HepG2 (cell line): ENCODE data around the gene PDGFRA. TPM values are rescaled to one million over a fixed set of nuclear protein-coding genes. Genes with fewer than 3 reads are reported as not detected.

Experiments
- ATAC-seq: fragments of 200-7000 bp; cut with Tn5 transposase; 3 replicates; pipeline ENCODE4 v1.9.1; 2020; ENCODE audit warnings: mild to moderate bottlenecking, moderate library complexity
- BruUV-seq: library from RNA; stranded (reverse); fragments of 400-500 nt; replicated peaks from 2 replicates; lab custom pipeline; 2021; lab: Mats Ljungman, UMichigan
- CTCF ChIA-PET: fragments of 300-600 bp; formaldehyde crosslinking; extraction: SDS; loops from one replicate; lab custom pipeline; 2021; ENCODE audit warnings: low total read pairs, inconsistent platforms, low intra/inter-chr PET ratio; lab: Yijun Ruan, JAX
- POLR2A ChIA-PET: fragments of 350-600 bp; sonication (Branson Sonifier 250); formaldehyde crosslinking; loops from one replicate; lab custom pipeline; 2020; ENCODE audit warnings: antibody characterized with exemption, inconsistent platforms; lab: Yijun Ruan, JAX
- DNase-seq: peaks from one replicate; pipeline ENCODE4 v3.0.0-alpha.2; 2015; ENCODE audit warnings: low spot score
- FAIRE-seq: peaks from 3 replicates; lab custom pipeline; 2011; peaks lifted over from hg19 to GRCh38; lab: Jason Lieb, UNC
- H2AFZ ChIP-seq: one replicate; pipeline ENCODE4 v1.6.1; 2011; ENCODE audit warnings: low read length, inconsistent platforms
- H3K27ac ChIP-seq: fragments of 300-600 bp; 3 replicates; pipeline ENCODE4 v1.8.0; 2011; ENCODE audit warnings: mixed run types, mild to moderate bottlenecking, mixed read lengths, low read length, inconsistent platforms; ENCODE audit not compliant: insufficient read depth; ENCODE audit errors: extremely low read length
- H3K27me3 ChIP-seq, 2 experiments: fragments of 200-600 bp in 1 of 2; 2 replicates in 1 of 2; 3 replicates in 1 of 2; pipeline versions ENCODE4 v1.6.0 to v1.8.0; 2011; ENCODE audit warnings: low read length in 2 of 2, mild to moderate bottlenecking in 2 of 2, moderate library complexity in 2 of 2, inconsistent platforms in 1 of 2; ENCODE audit not compliant: insufficient read depth in 2 of 2, control insufficient read depth in 1 of 2
- H3K36me3 ChIP-seq, 2 experiments: fragments of 200-600 bp in 1 of 2; replicated peaks in 1 of 2; 2 replicates in 1 of 2; 3 replicates in 1 of 2; pipeline versions ENCODE4 v1.5.1 to v1.8.0; 2011; ENCODE audit warnings: low read length in 2 of 2, inconsistent platforms in 1 of 2; ENCODE audit not compliant: insufficient read depth in 2 of 2, control insufficient read depth in 1 of 2
- H3K4me1 ChIP-seq: 2 replicates; pipeline ENCODE4 v1.5.1; 2012; ENCODE audit warnings: low read length, inconsistent platforms; ENCODE audit not compliant: insufficient read depth
- H3K4me2 ChIP-seq: 2 replicates; pipeline ENCODE4 v1.6.0; 2011; ENCODE audit warnings: low read depth, low read length, inconsistent platforms
- H3K4me3 ChIP-seq, 3 experiments: fragments of 200-600 bp in 1 of 3; sonication (generic), shearing (Covaris generic) in 1 of 3; replicated peaks in 1 of 3; 2 replicates each; pipeline ENCODE4 v1.5.1; 2011 to 2016; ENCODE audit warnings: low read length in 3 of 3, inconsistent platforms in 2 of 3, low read depth in 2 of 3, mild to moderate bottlenecking in 2 of 3, control low read depth in 1 of 3, mixed read lengths in 1 of 3; ENCODE audit not compliant: insufficient read depth in 1 of 3
- H3K79me2 ChIP-seq: one replicate; pipeline ENCODE4 v1.6.1; 2011; ENCODE audit warnings: low read length, inconsistent platforms; ENCODE audit not compliant: insufficient read depth
- H3K9ac ChIP-seq: 2 replicates; pipeline ENCODE4 v1.6.0; 2011; ENCODE audit warnings: mild to moderate bottlenecking, low read depth, low read length, inconsistent platforms; ENCODE audit not compliant: insufficient read depth
- H3K9me3 ChIP-seq: 2 replicates; pipeline ENCODE4 v1.5.1; 2012; ENCODE audit warnings: mild to moderate bottlenecking, low read length
- H4K20me1 ChIP-seq: 2 replicates; pipeline ENCODE4 v1.6.0; 2011; ENCODE audit warnings: inconsistent platforms, mild to moderate bottlenecking, low read length, moderate library complexity; ENCODE audit not compliant: insufficient read depth
- BRD4 ChIP-seq: sonication (generic); formaldehyde crosslinking; IDR thresholded peaks from 2 replicates; pipeline ENCODE4 v1.4.0; 2020; ENCODE audit warnings: missing genetic modification reagents
- DNMT3B ChIP-seq: conservative IDR thresholded peaks from 2 replicates; pipeline ENCODE4 v1.6.1; 2016; ENCODE audit warnings: missing biosample characterization, control low read depth
- E2F5 ChIP-seq: sonication (generic); formaldehyde crosslinking; conservative IDR thresholded peaks from 2 replicates; pipeline ENCODE4 v1.4.0; 2020; ENCODE audit warnings: missing genetic modification reagents
- ETV5 ChIP-seq: IDR thresholded peaks from 2 replicates; pipeline ENCODE4 v1.6.1; 2018; ENCODE audit warnings: missing biosample characterization, missing genetic modification reagents, inconsistent platforms, borderline replicate concordance
- HIC2 ChIP-seq: sonication (generic); formaldehyde crosslinking; IDR thresholded peaks from 2 replicates; pipeline ENCODE4 v1.9.0; 2022; ENCODE audit warnings: low read depth, missing genetic modification reagents
- MLLT10 ChIP-seq: sonication (generic); formaldehyde crosslinking; IDR thresholded peaks from 2 replicates; pipeline ENCODE4 v1.4.0; 2020; ENCODE audit warnings: missing genetic modification reagents
- PRDM15 ChIP-seq: sonication (generic); formaldehyde crosslinking; IDR thresholded peaks from 2 replicates; pipeline ENCODE4 v1.4.0; 2020; ENCODE audit warnings: missing genetic modification reagents
- SP4 ChIP-seq: sonication (generic); formaldehyde crosslinking; IDR thresholded peaks from 2 replicates; pipeline ENCODE4 v1.8.1; 2023; ENCODE audit warnings: mild to moderate bottlenecking, missing genetic modification reagents
- TBX3 ChIP-seq: fragments of 450-650 bp; IDR thresholded peaks from 2 replicates; pipeline ENCODE4 v1.6.1; 2017; ENCODE audit warnings: antibody characterized with exemption, mild to moderate bottlenecking, inconsistent platforms, borderline replicate concordance
- TFAP4 ChIP-seq: sonication (generic); IDR thresholded peaks from 2 replicates; pipeline ENCODE4 v1.6.1; 2016; ENCODE audit warnings: low read depth, borderline replicate concordance
- TFE3 ChIP-seq: IDR thresholded peaks from 2 replicates; pipeline ENCODE4 v1.6.1; 2016
- ZBTB8A ChIP-seq: sonication (generic); formaldehyde crosslinking; IDR thresholded peaks from 2 replicates; pipeline ENCODE4 v1.4.0; 2020; ENCODE audit warnings: mild to moderate bottlenecking, low read depth, missing genetic modification reagents, borderline replicate concordance
- ZFY ChIP-seq: sonication (generic); formaldehyde crosslinking; IDR thresholded peaks from 2 replicates; pipeline ENCODE4 v1.4.0; 2020; ENCODE audit warnings: missing genetic modification reagents
- ZKSCAN1 ChIP-seq: fragments of 150-350 bp; IDR thresholded peaks from 2 replicates; pipeline ENCODE4 v1.6.1; 2014; ENCODE audit warnings: low read length
- ZNF138 ChIP-seq: sonication (generic); formaldehyde crosslinking; IDR thresholded peaks from 2 replicates; pipeline ENCODE4 v1.5.0; 2020; ENCODE audit warnings: mild to moderate bottlenecking, low read depth, missing genetic modification reagents
- ZNF563 ChIP-seq: sonication (generic); formaldehyde crosslinking; IDR thresholded peaks from 2 replicates; pipeline ENCODE4 v1.8.0; 2022; ENCODE audit warnings: mild to moderate bottlenecking, moderate library complexity, missing genetic modification reagents
- ZNF589 ChIP-seq: sonication (generic); formaldehyde crosslinking; conservative IDR thresholded peaks from 2 replicates; pipeline ENCODE4 v1.8.0; 2022; ENCODE audit warnings: mild to moderate bottlenecking, moderate library complexity, missing genetic modification reagents
- ZNF724P ChIP-seq: sonication (generic); formaldehyde crosslinking; IDR thresholded peaks from 2 replicates; pipeline ENCODE4 v1.8.0; 2022; ENCODE audit warnings: missing genetic modification reagents, borderline replicate concordance
- WGBS: methylation state at CpG from one replicate; pipeline ENCODE4 v1.1.6; 2017; ENCODE audit warnings: low lambda C conversion rate; 5-methylcytosine and 5-hydroxymethylcytosine counted together
- in situ Hi-C: cut with HindIII; loops from 2 replicates; pipeline ENCODE4 v1.10.0; 2017; ENCODE audit warnings: low pct_unique_long_range_greater_than_20kb; ENCODE audit not compliant: extremely low pct_ligation_motif_present
- intact Hi-C: fragments of 100-400 bp; cut with micrococcal nuclease; formaldehyde crosslinking; loops from one replicate; pipeline ENCODE4 v1.10.0; 2022; ENCODE audit not compliant: unreplicated experiment
- polyA plus RNA-seq, 8 experiments: library from polyadenylated mRNA; depleted of rRNA in 3 of 8; stranded (reverse) in 7 of 8; unstranded in 1 of 8; fragments of >200 nt; fragmentation: Illumina TruSeq in 4 of 8; extraction: Trizol in 4 of 8; gene quantifications; 2 replicates each; pipeline versions ENCODE4 v1.2.1 to v1.2.3, GENCODE V29; 2011 to 2016; ENCODE audit warnings: low read depth in 4 of 8, missing spikeins in 1 of 8, mixed read lengths in 1 of 8; ENCODE audit not compliant: insufficient read depth in 1 of 8
- total RNA-seq, 5 experiments: library from RNA; depleted of rRNA; stranded (reverse); fragments of >200 nt; fragmentation: Illumina TruSeq; extraction: Trizol; gene quantifications; 2 replicates each; pipeline ENCODE4 v1.2.3, GENCODE V29; 2016; ENCODE audit warnings: low read depth in 1 of 5

The PDGFRA gene
- total and polyA plus RNA-seq, 2 of the 13 experiments (the other 11 are each of a cell fraction or from before 2014, with no cell fraction given) = 0.04 TPM; not detected in 1

- in situ Hi-C loops = no loop called here
- no peak overlapping the region for H3K4me2 ChIP-seq
- TF ChIP-seq SP4 (CRISPR knock-in tag) = no peak
- no peak for TF ChIP-seq ZKSCAN1
- no peak for TF ChIP-seq ZNF563
- TF ChIP-seq ZNF724P = no peak
- TF ChIP-seq HIC2 (CRISPR knock-in tag) = no peak
- TF ChIP-seq PRDM15 (CRISPR knock-in tag) = no peak
- no peak for TF ChIP-seq ZNF589
- no peak for TF ChIP-seq DNMT3B (CRISPR knock-in tag)
- no peak for TF ChIP-seq TFE3 (CRISPR knock-in tag)
- no peak for TF ChIP-seq E2F5 (CRISPR knock-in tag)
- TF ChIP-seq BRD4 (CRISPR knock-in tag) = no peak
- TF ChIP-seq TBX3 = no peak
- TF ChIP-seq ETV5 (CRISPR knock-in tag) = no peak
- no peak for TF ChIP-seq TFAP4
- TF ChIP-seq ZNF138 (CRISPR knock-in tag) = no peak
- TF ChIP-seq MLLT10 (CRISPR knock-in tag) = no peak
- no peak for TF ChIP-seq ZFY (CRISPR knock-in tag)
- TF ChIP-seq ZBTB8A (CRISPR knock-in tag) = no peak
These were observed 43.0 kb downstream of the PDGFRA start for GRCh38 chr4:54272051-54272450.

More at GRCh38 chr4:54272051-54272450, 43.0 kb downstream of the PDGFRA start:
- Histone ChIP-seq H3K36me3 (no peaks in the 10 kb centered on the region), H3K27me3 (peaks cover 0 to 2% of the 10 kb centered on the region in 2 experiments; a peak in 1 of 5 replicates), H3K4me3 (no peak overlapping the region), H3K79me2 (no peaks in the 10 kb centered on the region), H3K9ac (no peak overlapping the region), H3K4me1 (no peaks in the 10 kb centered on the region), H3K27ac (no peak overlapping the region), H3K9me3 (no peaks in the 10 kb centered on the region), H2AFZ (no peak overlapping the region), H4K20me1 (no peaks in the 10 kb centered on the region)
- 21% methylated on average over 3 of the region's 3 CpGs for WGBS
- DNase-seq = no peak
- ATAC-seq = no peak
- ChIA-PET POLR2A (no interaction called here), CTCF (no interaction called here)
- no TSS peak for BruUV-seq
- intact Hi-C loops = no loop called here
- no peak for FAIRE-seq
